Hepatocyte (in vitro differentiated cells): ENCODE results near the gene HOXD3. TPM values are rescaled to one million over a fixed set of nuclear protein-coding genes. Genes with fewer than 3 reads are reported as not detected.

Experiments used
- DNase-seq: peaks from one replicate; pipeline ENCODE4 v3.0.0-alpha.2; 2016; ENCODE audit warnings: low spot score
- H2AFZ ChIP-seq: fragments of 200-600 bp; sonication (generic); 2 replicates; pipeline ENCODE4 v1.6.0; 2016; ENCODE audit warnings: antibody characterized with exemption, mild to moderate bottlenecking
- H3K27ac ChIP-seq: fragments of 200-600 bp; sonication (generic); 2 replicates; pipeline ENCODE4 v1.5.1; 2016; ENCODE audit warnings: mild to moderate bottlenecking
- H3K27me3 ChIP-seq: fragments of 200-600 bp; sonication (generic); 2 replicates; pipeline ENCODE4 v1.6.1; 2016
- H3K36me3 ChIP-seq: fragments of 200-600 bp; sonication (generic); replicated peaks from 2 replicates; pipeline ENCODE4 v1.5.1; 2016; ENCODE audit warnings: low read depth; ENCODE audit not compliant: insufficient read depth
- H3K4me1 ChIP-seq: fragments of 200-600 bp; sonication (generic); 2 replicates; pipeline ENCODE4 v1.5.1; 2016; ENCODE audit warnings: mild to moderate bottlenecking, moderate library complexity; ENCODE audit not compliant: insufficient read depth
- H3K4me2 ChIP-seq: fragments of 200-600 bp; sonication (generic); 2 replicates; pipeline ENCODE4 v1.6.0; 2016
- H3K4me3 ChIP-seq: fragments of 200-600 bp; sonication (generic); 2 replicates; pipeline ENCODE4 v1.5.1; 2016; ENCODE audit warnings: mild to moderate bottlenecking
- H3K79me2 ChIP-seq: fragments of 200-600 bp; sonication (generic); 2 replicates; pipeline ENCODE4 v1.6.0; 2017; ENCODE audit warnings: mild to moderate bottlenecking
- H3K9me2 ChIP-seq: fragments of 200-600 bp; sonication (generic); replicated peaks from 2 replicates; pipeline ENCODE4 v1.6.0; 2017; ENCODE audit warnings: mild to moderate bottlenecking; ENCODE audit not compliant: insufficient read depth
- H3K9me3 ChIP-seq: fragments of 200-600 bp; sonication (generic); 2 replicates; pipeline ENCODE4 v1.5.1; 2016; ENCODE audit warnings: low read depth, mild to moderate bottlenecking
- H4K20me1 ChIP-seq: fragments of 200-600 bp; sonication (generic); 2 replicates; pipeline ENCODE4 v1.6.0; 2016; ENCODE audit warnings: mild to moderate bottlenecking; ENCODE audit not compliant: insufficient read depth, poor library complexity, severe bottlenecking
- EZH2 ChIP-seq: fragments of 200-600 bp; sonication (generic); IDR thresholded peaks from 2 replicates; pipeline ENCODE4 v1.6.1; 2016; ENCODE audit warnings: antibody characterized with exemption, mild to moderate bottlenecking, borderline replicate concordance
- EZH2phosphoT487 ChIP-seq: fragments of 200-600 bp; sonication (generic); IDR thresholded peaks from one replicate; pipeline ENCODE4 v1.6.1; 2018; ENCODE audit warnings: antibody characterized with exemption, mild to moderate bottlenecking, low read depth, moderate library complexity; ENCODE audit not compliant: unreplicated experiment, severe bottlenecking
- WGBS: methylation state at CpG from one replicate; pipeline ENCODE4 v1.1.6; 2016; ENCODE audit warnings: low lambda C conversion rate; ENCODE audit errors: missing lambda C conversion rate; 5-methylcytosine and 5-hydroxymethylcytosine counted together
- polyA plus RNA-seq: library from polyadenylated mRNA; unstranded; fragments of >200 nt; fragmentation: Nextera tagmentation; extraction: Ambion mirVana; gene quantifications from 2 replicates; pipeline ENCODE4 v1.2.1, GENCODE V29; 2016
- total RNA-seq: library from RNA; depleted of rRNA; stranded (reverse); fragments of >200 nt; gene quantifications from 2 replicates; pipeline ENCODE4 v1.2.3, GENCODE V29; 2014
- TF ChIP-seq, protein P1 (sequence below): fragments of 200-600 bp; sonication (generic); IDR thresholded peaks from 2 replicates; pipeline ENCODE4 v1.5.1; 2016; ENCODE audit warnings: antibody characterized with exemption, mild to moderate bottlenecking; ENCODE audit not compliant: poor library complexity

The HOXD3 gene
- total and polyA plus RNA-seq, 2 experiments from 2014 or later, result 0.13 TPM; not detected in 1

DNA sequence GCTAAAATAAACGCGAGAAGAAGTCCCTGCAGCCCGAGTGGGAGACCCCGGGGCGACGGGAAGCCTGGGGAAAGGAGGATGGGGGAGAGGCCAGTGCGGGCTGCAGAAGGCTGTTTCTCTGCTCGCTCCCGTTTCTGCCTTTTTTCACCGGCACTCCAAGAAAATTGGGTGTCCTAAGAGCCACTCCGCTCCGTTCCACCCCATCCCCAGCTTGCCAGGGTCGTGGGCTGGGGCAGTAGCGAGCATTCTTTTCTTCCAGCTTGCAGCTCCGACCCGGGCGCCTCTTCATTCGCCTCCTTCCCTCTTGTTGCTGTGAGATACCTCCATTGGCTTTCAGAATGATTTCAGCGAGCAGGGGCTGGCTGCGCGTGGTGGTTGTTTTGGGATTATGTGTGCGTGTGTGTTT is 1.1 kb downstream of the HOXD3 start:
- no peaks in the 10 kb centered on the region for H3K36me3 ChIP-seq
- H3K9me3 ChIP-seq, result no peaks in the 10 kb centered on the region
- no peak overlapping the region for H3K27ac ChIP-seq
- H3K4me2 ChIP-seq, result peak overlapping the region; percentile 68
- H2AFZ ChIP-seq, result peak overlapping the region; percentile 35
- TF ChIP-seq EZH2phosphoT487 (peak; percentile 92), EZH2 (no peak)
- TF ChIP-seq, protein P1, sequence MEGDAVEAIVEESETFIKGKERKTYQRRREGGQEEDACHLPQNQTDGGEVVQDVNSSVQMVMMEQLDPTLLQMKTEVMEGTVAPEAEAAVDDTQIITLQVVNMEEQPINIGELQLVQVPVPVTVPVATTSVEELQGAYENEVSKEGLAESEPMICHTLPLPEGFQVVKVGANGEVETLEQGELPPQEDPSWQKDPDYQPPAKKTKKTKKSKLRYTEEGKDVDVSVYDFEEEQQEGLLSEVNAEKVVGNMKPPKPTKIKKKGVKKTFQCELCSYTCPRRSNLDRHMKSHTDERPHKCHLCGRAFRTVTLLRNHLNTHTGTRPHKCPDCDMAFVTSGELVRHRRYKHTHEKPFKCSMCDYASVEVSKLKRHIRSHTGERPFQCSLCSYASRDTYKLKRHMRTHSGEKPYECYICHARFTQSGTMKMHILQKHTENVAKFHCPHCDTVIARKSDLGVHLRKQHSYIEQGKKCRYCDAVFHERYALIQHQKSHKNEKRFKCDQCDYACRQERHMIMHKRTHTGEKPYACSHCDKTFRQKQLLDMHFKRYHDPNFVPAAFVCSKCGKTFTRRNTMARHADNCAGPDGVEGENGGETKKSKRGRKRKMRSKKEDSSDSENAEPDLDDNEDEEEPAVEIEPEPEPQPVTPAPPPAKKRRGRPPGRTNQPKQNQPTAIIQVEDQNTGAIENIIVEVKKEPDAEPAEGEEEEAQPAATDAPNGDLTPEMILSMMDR, result no peak
- no peak overlapping the region for H3K4me3 ChIP-seq
- H3K4me1 ChIP-seq, result peaks cover 23% of the 10 kb centered on the region
- H3K79me2 ChIP-seq, result no peaks in the 10 kb centered on the region
- H4K20me1 ChIP-seq, result no peaks in the 10 kb centered on the region
- WGBS, result 2% methylated on average over 22 of the region's 22 CpGs
- no peak for DNase-seq
- peaks cover 100% of the 10 kb centered on the region for H3K27me3 ChIP-seq
- no peaks in the 10 kb centered on the region for H3K9me2 ChIP-seq

DNA sequence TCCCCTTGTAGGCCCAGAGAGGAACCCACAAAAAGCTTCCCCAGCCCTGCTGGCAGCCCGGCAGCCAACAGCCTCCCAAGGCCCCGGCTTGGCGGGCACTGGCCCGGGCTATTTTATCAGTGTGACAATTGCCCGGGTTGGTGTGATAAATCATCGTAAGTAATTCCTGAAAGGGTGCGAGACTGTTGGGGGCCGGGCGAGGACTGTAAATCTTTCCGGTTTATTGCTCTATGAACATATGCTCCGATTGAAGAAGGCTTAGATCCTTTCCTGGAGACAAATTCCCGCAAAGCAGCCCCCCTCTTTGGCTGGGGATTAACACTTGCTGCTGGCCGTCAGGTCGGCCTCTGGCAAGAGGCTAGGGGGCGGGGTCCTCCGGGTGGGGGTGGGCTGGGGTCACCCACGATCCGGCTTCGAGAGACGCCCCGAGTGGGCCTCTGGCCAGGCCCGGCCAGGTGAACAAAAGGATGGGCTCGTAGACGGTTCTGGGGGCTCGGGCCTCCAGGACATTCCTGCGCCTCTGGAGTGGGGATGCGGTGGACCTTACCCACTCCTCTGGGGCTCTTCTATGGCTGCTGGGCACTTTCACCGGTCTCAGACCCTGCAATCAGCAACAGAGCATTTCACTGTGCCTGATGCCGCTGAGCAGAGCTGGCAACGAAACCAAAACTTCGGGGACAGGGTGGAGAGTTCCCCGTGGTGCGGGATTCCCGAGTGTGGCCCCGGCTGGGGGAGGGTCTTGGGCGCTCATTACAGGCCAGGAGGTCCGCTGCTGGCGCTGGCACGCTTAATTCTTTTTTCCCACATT is 2.0 kb downstream of the HOXD3 start:
- Histone ChIP-seq H3K36me3 (no peaks in the 10 kb centered on the region), H3K4me1 (peaks cover 23% of the 10 kb centered on the region), H3K27me3 (peaks cover 100% of the 10 kb centered on the region), H3K4me3 (no peak overlapping the region), H3K9me3 (no peaks in the 10 kb centered on the region), H4K20me1 (no peaks in the 10 kb centered on the region), H3K4me2 (peak overlapping the region; percentile 69), H3K27ac (no peak overlapping the region), H3K79me2 (no peaks in the 10 kb centered on the region), H3K9me2 (no peaks in the 10 kb centered on the region), H2AFZ (no peak overlapping the region)
- WGBS, result 5% methylated on average over 33 of the region's 39 CpGs
- no peak for DNase-seq
- TF ChIP-seq, protein P1, result no peak
- TF ChIP-seq EZH2phosphoT487, result no peak
- peak; percentile 92 for TF ChIP-seq EZH2

DNA sequence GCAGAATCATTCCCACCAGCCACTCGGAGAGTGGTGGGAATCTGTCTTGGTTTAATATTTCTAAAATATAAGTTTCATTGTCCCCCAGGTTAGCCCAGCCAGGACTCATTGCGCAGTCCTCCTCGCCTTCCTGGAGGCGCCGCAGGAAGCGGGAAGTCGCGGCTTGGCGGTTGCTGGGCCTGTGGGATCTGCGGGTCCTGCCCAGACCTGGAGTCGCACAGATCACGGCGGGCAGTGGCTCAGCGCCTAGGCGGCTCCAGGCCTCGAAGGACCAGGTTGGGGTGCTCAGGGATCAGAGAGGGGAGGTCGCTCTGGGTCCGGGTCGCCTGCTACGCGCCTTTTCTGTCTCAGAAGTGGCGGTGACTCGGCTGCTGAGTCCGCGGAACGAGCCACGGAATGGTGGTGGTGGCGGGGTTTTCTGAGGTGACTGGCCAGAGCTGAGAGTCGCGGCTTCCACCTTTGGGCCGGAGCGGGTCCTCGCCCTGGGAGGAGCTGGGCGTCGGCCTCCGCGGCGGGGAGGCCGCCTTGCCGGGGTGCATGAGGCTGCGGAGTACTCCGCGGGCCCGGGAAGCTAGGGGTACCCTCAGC is 2.6 kb downstream of the HOXD3 start:
- peaks cover 24% of the 10 kb centered on the region for H3K4me1 ChIP-seq
- H3K4me3 ChIP-seq, result no peak overlapping the region
- no peaks in the 10 kb centered on the region for H4K20me1 ChIP-seq
- no peaks in the 10 kb centered on the region for H3K36me3 ChIP-seq
- no peaks in the 10 kb centered on the region for H3K9me3 ChIP-seq
- peaks cover 100% of the 10 kb centered on the region for H3K27me3 ChIP-seq
- H3K4me2 ChIP-seq, result peak overlapping the region; percentile 69
- peak; percentile 72 for TF ChIP-seq EZH2
- peak; percentile 54 for TF ChIP-seq EZH2phosphoT487
- TF ChIP-seq, protein P1, result no peak
- WGBS, result 5% methylated on average over 44 of the region's 44 CpGs
- no peaks in the 10 kb centered on the region for H3K79me2 ChIP-seq
- DNase-seq, result no peak
- peak overlapping the region; percentile 35 for H2AFZ ChIP-seq
- no peaks in the 10 kb centered on the region for H3K9me2 ChIP-seq
- no peak overlapping the region for H3K27ac ChIP-seq
